GM19351 (cell line): ENCODE measurements around the gene PCDHGC3.

ENCODE experiments used
- ATAC-seq: cut with Tn5 transposase; IDR thresholded peaks from one replicate; pipeline ENCODE4 v1.9.1; 2021; ENCODE audit warnings: mild to moderate bottlenecking, moderate library complexity; ENCODE audit not compliant: unreplicated experiment

PCDHGC3 gene

GRCh38 chr5:141506381-141507155 is 30.8 kb downstream of the PCDHGC3 start:
- no peak for ATAC-seq

- peak; percentile 33 for ATAC-seq
Observed at GRCh38 chr5:141507387-141508091, 31.8 kb downstream of the PCDHGC3 start.

GRCh38 chr5:141508440-141508797 is 32.7 kb downstream of the PCDHGC3 start:
- no peak for ATAC-seq

GRCh38 chr5:141508798-141509611 is 33.2 kb downstream of the PCDHGC3 start:
- no peak for ATAC-seq

- ATAC-seq: no peak
Observed at GRCh38 chr5:141510160-141510559, 34.4 kb downstream of the PCDHGC3 start.

- peak; percentile 40 for ATAC-seq
Observed at GRCh38 chr5:141510850-141511601, 35.3 kb downstream of the PCDHGC3 start.

DNA sequence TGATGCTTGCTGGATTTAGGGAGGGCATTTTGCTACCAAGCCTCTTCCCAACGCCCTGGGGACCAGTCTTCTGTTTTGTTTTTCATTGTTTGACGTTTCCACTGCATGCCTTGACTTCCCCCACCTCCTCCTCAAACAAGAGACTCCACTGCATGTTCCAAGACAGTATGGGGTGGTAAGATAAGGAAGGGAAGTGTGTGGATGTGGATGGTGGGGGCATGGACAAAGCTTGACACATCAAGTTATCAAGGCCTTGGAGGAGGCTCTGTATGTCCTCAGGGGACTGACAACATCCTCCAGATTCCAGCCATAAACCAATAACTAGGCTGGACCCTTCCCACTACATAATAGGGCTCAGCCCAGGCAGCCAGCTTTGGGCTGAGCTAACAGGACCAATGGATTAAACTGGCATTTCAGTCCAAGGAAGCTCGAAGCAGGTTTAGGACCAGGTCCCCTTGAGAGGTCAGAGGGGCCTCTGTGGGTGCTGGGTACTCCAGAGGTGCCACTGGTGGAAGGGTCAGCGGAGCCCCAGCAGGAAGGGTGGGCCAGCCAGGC is 36.1 kb downstream of the PCDHGC3 start:
- ATAC-seq: no peak

DNA sequence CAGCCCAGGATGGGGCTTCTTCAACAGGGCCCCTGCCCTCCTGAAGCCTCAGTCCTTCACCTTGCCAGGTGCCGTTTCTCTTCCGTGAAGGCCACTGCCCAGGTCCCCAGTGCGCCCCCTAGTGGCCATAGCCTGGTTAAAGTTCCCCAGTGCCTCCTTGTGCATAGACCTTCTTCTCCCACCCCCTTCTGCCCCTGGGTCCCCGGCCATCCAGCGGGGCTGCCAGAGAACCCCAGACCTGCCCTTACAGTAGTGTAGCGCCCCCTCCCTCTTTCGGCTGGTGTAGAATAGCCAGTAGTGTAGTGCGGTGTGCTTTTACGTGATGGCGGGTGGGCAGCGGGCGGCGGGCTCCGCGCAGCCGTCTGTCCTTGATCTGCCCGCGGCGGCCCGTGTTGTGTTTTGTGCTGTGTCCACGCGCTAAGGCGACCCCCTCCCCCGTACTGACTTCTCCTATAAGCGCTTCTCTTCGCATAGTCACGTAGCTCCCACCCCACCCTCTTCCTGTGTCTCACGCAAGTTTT is 36.7 kb downstream of the PCDHGC3 start:
- peak; percentile 21 for ATAC-seq

GRCh38 chr5:141512911-141513626 is 37.3 kb downstream of the PCDHGC3 start:
- ATAC-seq: no peak

DNA sequence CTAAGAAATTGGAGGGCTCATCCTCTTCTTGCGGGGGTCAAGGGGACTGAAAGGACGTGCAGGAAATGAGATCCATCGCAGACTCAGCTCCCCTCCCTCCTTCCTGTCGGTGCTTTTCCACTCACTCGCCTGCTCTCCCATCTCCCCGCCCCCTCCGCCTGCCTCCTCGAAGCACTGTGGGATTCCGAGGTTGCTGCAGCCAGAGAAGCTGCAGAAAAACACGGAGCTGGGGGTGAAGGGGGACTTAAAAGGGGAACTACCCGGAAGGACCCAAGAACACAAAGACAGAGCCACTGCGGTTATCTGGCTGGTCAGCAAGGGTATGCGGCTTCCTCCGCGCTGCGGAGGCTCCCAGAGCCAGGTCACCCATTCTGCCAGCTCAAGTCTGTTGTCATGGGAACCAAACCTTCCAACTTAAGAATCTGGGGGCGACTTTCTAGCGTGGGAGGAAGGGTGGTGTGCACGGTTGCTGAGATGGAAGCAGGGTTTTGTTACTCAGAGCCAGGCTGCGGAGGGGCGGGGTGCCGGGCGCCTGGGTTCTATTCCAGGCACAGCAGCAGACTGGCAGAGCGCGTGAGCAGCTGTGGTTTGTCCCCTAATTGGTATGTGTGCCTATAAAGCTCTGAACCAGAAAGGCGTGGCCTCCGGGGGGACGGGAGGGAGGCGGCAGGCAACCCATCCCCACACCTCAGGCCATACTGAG is 38.0 kb downstream of the PCDHGC3 start:
- ATAC-seq: peak; percentile 24

DNA sequence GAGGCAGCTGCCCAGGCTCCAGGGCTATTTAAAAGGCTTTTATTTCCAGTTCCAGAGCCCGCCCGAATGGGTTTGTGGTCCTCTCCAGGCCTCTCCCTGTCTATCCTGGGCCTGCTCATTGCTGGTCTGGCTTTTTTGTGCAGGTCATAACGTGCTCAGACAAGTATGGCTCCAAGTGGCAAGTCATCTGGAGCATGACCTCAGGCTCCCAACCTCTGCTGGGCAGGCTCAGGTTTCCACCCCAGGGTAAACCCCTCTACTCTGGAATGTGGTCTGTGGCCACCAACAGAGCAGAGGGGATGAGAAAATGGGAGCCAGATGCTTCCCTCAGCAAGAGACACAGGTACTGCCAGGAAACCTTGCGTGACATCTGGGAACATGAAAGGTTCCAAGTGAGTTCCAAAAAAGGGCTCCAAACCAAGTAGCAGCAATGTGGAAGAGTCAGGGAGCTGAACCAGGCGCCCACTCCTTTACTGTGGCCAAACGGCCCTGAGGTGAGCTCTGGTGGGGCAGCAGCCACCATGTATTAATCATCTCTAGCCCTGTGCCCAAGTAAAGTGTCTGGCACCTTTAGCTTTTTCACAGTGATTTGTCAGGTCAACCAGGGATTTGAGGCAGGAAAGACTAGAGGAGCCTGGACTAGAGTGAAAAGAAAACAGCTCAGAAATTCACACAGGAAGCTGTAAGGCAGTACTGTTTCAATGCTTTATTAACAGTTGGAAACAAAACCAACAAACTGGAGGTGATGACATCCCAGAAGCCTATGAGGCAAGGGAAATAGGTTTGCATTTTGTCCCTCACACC is 38.8 kb downstream of the PCDHGC3 start:
- no peak for ATAC-seq

DNA sequence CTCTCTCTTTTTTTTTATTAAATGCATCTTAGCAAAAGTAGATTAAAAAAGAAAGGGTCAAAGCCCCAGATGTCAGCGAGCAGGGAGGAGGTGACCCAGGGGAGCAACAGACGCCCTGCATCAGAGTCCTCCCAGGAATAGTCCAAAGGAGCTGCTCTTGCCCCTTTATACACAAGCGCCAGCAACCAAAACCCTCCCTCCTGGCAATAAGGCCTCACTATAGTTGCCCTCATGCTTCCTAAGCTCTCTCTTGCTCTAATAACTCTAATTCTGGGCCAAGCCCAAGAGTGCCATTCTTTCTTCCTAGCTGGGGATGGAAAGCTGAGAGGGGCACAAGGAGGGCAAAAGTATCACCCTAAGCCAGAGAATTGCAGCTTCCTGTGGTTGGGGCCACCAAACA is 39.4 kb downstream of the PCDHGC3 start:
- no peak for ATAC-seq

- no peak for ATAC-seq
Observed at GRCh38 chr5:141515946-141516671, 40.3 kb downstream of the PCDHGC3 start.

GRCh38 chr5:141516672-141517025 is 40.9 kb downstream of the PCDHGC3 start:
- ATAC-seq: no peak

- no peak for ATAC-seq
Observed at GRCh38 chr5:141517312-141517711, 41.5 kb downstream of the PCDHGC3 start.

DNA sequence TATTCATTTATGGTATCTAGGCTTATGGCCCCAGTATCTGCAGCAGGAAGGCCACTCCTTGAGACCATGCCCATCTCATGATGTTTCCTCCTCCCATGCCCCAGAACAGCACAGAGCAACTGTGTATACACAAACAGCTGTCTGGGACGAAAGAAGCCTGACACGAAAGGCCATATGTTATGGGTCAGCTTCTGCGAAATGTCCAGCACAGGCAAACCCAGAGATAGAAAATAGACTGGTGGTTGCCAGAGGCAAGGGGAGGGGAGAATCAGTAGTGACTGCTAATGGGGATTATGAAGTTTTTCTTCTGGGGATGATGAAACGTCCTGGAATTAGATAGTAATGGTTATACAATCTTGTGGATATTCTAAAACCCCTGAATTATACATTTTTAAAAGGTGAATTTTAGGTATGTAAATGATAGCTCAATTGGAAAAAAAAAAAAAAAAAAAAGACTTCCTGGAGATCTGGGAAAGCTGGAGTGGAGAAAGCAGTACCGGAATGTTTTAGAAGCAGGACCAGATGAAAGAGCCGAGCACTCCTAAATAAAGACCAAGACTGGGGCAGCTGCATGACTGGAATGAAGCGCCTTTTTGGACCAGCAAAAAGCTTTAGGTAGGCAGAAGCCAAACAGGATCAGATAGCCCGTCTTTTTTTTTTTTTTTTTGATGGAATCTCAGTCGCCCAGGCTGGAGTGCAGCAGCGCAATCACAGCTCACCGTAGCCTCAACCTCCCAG is 42.3 kb downstream of the PCDHGC3 start:
- ATAC-seq: no peak

DNA sequence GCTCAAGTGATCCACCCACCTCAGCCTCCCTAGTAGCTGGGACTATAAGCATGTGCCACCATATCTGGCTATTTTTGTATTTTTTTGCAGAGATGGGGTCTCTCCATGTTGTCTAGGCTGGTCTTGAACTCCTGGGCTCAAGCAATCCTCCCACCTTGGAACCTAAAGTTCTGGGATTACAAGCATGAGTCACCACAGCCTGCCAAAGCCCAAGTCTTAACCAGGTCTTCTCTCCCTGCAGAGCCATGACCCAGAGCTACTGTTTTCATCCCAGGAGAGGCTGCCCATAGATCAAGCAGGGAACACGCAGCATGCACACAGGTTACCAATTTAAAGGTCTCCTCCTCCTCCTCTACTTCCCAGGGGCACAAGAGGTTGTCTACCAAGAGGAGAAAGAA is 42.9 kb downstream of the PCDHGC3 start:
- ATAC-seq: no peak
